C4-2B (cell line): Measurements from ENCODE around the gene GPER1.
"Not testable (repeated sequence)": the region's sequence is repeated elsewhere in the genome, so short reads cannot be mapped to it uniquely, and the experiment has no call there.

Experiments
- H3K27ac ChIP-seq: fragments of 450-650 bp; 2 replicates; pipeline ENCODE4 v1.5.1; 2017
- CTCF ChIP-seq: fragments of 450-650 bp; conservative IDR thresholded peaks from 2 replicates; pipeline ENCODE4 v1.5.1; 2017; ENCODE audit warnings: mild to moderate bottlenecking
- ZFX ChIP-seq: fragments of 450-650 bp; IDR thresholded peaks from 2 replicates; pipeline ENCODE4 v1.6.1; 2017

The GPER1 gene

GRCh38 chr7:1073142-1073977 is 14.6 kb upstream of the GPER1 start:
- TF ChIP-seq CTCF (no peak), ZFX (no peak)
- no peak overlapping the region for H3K27ac ChIP-seq

GRCh38 chr7:1074018-1074417 is 13.9 kb upstream of the GPER1 start:
- not testable (repeated sequence) for H3K27ac ChIP-seq

GRCh38 chr7:1074593-1075431 is 13.1 kb upstream of the GPER1 start:
- no peak for TF ChIP-seq ZFX
- TF ChIP-seq CTCF: no peak
- H3K27ac ChIP-seq: no peak overlapping the region

- H3K27ac ChIP-seq: no peak overlapping the region
- TF ChIP-seq CTCF (no peak), ZFX (no peak)
Measured at GRCh38 chr7:1076184-1077072, 11.5 kb upstream of the GPER1 start.

- TF ChIP-seq ZFX (no peak), CTCF (no peak)
- no peak overlapping the region for H3K27ac ChIP-seq
Measured at GRCh38 chr7:1078519-1078918, 9.4 kb upstream of the GPER1 start.

- TF ChIP-seq CTCF: no peak
- no peak for TF ChIP-seq ZFX
- H3K27ac ChIP-seq: no peak overlapping the region
Measured at GRCh38 chr7:1078985-1079384, 8.9 kb upstream of the GPER1 start.

- H3K27ac ChIP-seq: no peak overlapping the region
- TF ChIP-seq ZFX (no peak), CTCF (no peak)
Measured at GRCh38 chr7:1079546-1079945, 8.4 kb upstream of the GPER1 start.
